Measurements from ENCODE around the gene PDE4C.

Gene PDE4C

DNA sequence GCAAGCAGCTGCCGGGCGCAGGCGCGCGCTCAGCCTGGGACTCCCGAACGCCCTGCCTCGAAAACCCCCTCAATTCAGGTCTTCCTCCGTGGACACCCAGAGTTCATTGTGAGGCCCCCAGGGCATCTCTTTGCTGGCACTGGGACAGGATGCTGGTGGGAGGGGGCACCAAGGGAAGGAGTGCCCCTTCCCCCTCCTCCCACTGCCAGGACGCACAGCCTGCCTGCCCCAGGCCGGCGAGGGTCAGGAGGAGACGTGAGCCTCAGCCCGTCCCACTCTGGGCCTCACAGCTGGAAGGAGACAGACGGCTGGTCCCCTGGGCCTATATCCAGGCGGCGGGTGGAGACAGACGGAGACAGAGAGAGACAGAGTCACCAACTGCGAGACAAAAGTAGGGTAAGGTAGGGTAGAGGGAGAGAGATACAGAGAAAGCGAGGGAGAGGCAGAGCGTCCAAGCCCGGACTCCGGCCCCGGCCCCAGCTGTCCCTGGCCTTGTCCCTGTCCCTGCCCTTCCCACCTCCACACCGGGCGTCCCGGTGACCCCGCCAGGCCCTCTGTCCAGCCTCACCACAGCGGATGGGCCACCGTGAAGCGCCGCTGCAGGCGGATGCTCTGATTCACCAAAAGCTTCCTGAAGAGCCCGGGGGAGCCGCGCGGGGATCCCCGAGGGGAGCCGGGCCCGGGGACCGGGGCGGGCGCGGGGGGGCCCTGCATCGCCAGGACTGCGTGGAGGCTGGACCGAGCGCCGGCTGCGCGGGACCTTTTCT is at the start of gene PDE4C:
TSS of gene PDE4C (minus strand) at position 737 of the 767 bp plus-strand sequence. CDS start at position 714, 23 bp downstream.
- no peak for DNase-seq

DNA sequence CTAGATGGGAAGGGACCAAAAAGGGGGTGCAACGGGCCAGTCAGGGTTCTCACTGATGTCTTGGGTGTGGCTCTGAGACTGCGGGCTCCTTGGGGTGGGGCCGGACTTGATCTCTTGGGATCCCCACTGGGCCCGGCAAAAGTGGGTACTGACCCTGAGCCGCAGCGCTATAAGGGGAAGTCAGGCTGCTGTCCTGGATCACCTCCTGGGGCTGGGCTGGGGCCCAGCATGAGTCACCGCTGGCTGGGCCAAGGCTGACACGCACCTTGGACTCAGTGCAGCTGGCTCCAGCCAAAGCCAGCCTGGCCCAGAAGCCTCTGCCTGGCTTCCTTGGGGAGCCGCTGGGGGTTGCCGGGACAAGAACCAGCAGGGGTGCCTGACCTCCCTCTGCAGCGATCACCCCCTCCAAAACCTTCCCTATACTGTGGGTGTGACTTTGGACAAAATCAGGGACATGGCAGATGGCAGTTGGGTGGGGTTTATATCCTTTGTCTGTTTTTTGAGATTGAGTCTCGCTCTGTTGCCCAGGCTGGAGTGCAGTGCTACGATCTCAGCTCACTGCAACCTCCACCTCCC is 48.6 kb upstream of the PDE4C start:
- DNase-seq, result no peak

DNA sequence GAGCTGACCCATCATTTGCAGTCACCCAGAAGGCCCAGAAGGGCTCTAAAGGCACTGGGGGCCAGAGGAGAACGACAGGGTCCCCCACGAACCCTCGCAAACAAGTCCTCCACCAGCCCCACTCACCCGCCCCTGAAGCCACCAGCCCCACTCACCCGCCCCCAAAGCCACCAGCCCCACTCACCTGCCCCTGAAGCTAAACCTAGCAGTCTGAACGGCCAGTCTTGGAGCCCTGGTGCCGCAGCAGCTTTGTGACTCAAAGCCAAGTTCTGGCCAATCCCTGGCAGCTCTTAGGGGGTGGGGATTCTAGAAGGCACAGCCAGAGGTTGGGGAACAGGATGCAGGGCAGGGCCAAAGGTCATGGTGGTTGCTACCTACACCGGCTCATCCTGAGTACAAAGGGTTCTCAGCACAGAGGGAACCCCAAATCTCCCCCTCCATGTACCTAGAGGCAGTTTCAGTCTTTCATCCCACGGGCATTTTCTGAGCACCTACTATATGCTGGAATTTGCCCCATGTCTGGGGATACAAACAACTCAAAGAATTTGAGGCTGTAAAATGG is 48.1 kb upstream of the PDE4C start, which contains the start of gene IQCN:
TSS of gene IQCN (minus strand) at position 234 of the 562 bp plus-strand sequence. CDS start 4,974 bp downstream, outside the sequence.
- no peak for DNase-seq

DNA sequence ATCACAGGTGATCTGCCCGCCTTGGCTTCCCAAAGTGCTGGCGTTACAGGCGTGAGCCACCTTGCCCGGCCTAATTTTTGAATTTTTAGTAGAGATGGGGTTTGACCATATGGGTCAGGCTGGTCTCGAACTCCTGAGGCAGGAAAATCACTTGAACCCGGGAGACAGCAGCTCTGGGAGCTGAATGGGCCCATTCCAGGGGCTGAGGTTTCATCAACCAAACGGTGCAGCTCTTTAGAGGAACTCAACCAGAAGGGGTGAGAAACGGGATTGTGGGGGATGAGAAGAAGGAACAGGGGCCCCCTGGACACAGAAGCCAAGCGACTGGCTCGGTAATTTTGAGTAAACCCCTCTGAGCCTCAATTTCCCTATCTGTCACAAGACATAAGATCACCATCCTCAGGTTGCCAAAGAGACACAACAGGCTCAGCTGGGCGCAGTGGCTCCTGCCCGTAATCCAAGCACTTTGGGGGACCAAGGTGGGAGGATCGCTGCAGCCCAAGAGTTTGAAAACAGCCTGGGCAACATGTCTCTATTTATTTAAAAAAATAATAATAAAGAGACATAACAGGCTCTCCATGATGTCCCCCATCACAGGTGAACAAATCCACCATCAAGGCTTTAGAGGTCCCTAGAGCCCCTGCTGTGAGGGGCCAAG is 47.5 kb upstream of the PDE4C start:
- DNase-seq, result no peak

DNA sequence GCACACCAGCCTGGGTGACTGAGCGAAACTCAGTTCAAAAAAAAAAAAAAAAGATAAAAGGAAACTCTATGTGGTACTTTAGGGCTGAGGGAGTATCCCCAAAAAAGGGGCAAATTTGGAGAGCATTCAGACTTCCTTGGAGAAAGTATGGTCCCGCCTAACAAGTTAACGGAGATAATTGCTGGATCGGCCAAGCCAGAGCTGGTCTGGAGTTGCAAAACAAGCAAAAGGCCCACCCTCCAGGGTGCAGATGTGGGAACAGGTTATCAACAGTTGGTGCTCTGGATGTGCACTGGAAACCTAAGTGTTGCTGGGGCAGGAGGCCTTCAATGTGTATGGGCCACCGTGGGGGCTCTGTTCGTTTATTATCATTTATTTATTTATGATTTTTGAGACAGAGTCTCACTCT is 45.2 kb upstream of the PDE4C start:
- DNase-seq, result no peak

DNA sequence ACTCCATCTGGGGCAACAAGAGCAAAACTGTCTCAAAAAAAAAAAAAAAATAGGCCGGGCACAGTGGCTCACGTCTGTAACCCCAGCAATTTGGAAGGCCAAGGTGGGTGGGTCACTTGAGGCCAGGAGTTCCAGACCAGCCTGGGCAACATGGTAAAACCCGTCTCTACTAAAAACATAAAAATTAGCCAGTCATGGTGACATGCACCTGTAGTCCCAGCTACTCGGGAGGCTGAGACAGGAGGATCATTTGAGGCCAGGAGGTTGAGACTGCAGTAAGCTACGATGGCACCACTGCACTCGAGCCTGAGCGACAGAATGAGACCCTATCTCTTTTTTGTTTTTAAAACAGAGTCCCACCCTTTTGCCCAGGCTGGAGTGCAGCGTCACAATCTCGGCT is 44.1 kb upstream of the PDE4C start:
- DNase-seq, result no peak

DNA sequence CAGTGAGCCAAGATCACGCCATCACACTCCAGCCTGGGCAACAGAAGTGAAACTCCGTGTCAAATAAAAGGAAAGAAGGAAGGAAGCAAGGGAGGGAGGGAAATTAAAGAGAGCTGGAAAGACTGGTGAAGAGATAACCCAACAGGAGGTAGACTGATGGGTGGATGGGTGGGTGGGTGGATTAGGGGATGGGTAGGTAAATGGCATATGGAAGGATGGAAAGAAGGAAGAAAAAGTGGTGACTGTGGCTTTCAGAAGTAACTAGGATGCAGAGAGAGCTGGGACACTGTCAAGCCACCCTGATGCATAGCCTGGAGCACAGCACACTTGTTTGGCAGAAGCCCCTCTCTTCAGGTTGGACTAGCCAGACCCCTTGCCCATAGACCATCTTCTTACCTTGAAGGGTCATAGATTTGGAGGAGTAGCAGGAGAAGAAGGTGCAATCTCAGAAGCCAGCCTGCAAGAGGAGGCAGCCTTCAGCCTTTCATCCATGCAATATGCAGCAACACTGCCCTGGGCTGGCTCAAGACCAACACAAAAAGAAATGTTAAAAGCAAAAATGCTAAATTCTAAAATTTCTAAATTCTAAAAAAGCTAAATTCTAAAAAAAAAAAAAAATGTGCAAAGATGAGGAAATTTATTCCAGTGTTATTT is 43.0 kb upstream of the PDE4C start:
- no peak for DNase-seq

DNA sequence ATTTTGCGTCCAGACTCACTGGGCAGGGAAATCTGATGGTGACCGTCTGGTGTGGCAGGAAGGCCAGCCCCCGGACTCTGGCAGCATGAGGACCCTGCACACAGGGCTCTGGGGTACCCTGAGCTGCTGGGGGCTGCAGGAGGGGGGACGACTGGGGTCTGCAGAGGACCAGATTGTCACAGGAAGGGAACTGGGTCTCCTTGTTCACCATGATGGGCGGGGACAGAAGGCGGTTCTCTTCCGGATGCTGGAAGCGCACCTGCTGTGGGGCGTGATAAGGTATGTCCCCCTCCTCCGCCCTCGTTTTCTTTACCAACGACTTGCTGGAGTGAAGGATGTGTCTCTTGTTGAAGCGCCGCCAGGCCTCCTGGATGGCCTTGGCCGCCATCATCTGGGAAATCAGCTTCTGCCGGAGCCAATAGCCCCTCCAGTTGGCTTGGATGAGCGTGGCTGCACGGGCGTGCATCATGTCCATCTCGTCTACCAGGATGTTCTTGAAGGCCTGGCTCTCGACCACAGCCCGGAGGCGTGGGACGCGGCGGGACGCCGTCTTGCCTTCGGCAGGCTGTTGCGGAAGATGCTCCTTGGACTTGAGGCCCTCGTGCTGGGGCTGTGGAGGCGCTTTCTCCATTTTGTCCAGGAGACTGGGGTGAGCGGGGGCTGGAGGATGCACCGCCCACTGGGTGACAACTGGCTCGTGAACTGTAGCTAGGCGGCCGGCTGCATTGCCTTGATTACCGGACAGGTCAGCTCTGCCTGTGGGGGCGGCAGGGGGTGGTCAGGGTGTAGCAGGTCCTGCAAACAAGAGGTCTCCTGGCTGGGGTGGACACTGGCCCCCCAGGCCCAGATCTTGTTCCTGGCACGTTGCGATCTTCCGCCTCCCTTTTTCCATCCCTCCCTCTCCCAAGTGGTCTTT is 40.8 kb upstream of the PDE4C start:
- no peak for DNase-seq

DNA sequence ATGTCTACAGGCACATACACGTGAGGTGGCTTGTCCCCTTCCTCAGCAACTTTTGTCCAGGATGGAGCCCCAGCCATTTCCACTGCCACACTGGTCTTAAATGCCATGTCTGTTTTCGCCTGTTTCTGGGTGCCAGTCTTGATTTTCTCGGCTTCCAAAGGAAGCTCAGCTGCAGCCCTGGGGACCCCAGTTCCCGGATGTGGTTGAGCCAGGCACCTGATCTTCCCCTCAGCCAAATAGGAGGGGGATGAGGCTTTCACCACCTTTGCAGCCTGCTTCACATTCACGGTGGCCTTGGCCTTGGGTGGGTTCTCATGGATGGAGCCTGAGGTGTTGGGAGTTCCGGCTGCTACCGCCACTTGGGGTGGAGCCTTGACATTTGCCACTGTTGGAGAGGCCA is 39.3 kb upstream of the PDE4C start:
- DNase-seq, result no peak

DNA sequence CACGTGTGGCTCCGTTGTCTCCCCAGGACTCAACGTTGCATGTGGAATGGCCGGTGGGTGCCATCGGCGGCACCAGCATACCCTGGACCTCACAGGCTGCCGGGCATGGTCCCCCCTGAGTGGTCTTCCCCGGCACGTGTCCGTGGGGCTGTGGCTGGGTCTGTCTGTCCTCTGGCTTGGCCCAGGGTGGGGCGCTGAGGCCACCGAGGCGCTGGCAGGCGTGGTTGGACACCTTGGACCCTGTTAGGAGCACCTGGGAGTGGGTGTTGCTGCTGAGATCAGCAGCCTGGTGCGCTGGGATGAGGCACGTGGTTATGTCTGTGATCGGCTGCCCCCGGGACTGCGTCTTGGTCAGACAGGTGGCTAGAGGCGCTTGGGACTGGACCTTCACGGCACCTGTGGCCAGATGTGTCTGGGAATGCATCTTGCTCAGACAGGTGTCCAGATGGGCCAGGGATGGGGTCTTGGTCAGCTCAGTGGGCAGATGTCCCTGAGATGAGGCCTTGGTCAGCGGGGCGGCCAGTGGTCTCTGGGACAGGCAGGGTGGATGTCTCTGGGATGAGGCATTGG is 38.8 kb upstream of the PDE4C start:
- no peak for DNase-seq

DNA sequence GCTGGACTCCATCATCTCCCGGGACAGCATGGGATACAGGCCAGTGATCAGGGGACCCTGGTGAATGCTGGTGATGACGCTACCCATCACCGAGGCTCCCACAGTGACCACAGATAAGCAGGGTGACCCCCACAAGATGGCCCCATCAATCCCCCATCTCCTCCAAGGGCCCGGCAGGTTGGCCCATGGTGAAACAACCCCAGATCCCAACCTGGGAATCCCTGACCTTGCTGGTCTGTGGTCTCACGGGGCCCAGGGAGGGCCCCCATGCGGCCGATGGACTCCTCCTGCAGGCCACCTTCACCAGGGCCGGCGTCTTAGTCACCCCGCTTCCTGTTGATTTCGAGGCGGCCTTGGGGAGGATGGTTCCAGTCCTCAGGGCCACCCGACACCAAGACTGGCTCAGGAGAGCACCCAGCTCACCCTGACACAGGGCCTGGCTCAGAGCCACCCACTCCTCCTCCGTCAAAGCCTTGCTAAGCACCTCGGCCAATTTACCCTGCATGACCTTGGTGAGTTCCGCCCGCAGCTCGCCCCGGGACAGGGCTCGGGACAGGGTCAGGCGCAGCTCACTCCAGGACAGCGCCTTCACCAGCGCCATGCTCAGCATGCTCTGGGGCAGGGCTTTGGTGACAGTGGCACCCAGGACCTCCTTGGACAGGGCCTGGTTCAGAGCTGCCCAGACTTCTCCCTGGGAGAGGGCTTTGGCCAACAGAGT is 38.1 kb upstream of the PDE4C start:
- no peak for DNase-seq

DNA sequence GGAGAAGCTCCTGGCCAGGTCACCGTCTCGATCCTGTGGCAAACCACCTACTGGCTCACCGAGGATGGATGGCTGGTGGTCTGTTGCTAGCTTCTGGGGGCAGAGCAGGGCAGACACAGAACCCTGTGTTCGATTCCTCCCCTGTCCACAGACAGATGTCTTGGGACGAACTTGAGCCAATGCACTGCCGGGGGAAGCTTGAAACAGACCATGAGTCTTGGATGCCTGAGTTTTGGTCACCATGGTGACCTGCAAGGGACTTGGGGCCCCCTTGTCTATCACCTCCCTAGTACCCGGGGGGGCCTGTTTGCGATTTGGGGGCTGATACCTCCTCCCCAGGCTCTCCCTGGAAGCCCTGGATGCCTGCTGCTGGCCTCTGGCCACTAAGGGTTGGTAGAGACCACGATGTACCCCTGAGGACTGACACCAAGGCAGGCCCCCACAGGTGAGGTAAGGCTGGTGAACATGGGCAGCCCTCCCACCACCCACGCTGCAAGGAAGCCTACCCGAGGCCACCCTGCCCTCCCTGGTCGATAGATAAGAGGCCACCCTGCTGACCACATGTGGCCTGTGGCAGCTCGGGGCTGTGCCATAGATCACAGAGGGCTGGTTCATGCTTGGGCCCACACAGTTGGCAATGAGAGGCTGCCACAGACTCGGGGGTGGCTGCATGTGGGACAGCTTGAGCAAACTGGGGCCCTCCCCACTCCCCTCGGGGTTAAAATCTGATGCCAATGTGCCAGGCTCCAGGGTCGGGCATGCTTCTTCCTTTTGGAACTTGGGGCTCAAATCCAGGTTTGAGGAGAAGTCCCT is 37.3 kb upstream of the PDE4C start:
- no peak for DNase-seq

DNA sequence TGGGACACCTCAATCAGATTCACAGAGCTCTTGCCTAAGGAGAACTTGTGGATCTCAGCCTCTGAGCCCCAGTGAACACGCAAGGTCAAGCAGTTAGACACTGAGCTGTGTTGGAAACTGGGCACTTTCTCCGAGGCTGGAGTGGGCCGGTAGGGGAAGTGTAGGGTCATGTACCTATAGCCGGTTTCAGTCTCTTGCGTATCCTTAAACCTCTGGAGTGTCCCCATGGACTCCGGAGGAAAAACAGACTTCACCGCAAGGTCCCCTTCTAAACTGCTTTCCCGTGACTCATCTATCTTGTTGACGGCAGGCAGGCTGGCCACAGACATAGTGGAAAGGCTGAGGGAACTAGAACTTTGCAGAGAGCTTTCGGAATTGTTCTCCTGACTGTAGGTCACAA is 36.7 kb upstream of the PDE4C start:
- no peak for DNase-seq

DNA sequence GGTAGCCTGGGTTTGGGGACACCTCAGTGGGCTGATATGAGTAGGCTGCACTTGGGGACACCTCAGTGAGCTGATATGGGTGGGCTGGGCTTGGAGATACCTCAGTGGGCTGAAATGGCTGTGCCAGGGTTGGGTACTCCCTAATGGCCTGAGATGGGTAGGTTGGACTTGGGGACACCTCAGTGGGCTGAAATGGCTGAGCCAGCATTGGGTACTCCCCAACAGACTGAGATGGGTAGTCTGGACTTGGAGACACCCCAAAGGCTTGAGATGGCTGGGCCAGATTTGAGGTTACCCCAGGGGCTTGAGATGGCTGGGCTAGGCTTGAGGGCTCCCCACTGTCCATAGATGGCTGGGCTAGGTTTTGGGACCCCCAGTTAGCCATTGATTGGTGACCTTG is 35.9 kb upstream of the PDE4C start:
- no peak for DNase-seq

DNA sequence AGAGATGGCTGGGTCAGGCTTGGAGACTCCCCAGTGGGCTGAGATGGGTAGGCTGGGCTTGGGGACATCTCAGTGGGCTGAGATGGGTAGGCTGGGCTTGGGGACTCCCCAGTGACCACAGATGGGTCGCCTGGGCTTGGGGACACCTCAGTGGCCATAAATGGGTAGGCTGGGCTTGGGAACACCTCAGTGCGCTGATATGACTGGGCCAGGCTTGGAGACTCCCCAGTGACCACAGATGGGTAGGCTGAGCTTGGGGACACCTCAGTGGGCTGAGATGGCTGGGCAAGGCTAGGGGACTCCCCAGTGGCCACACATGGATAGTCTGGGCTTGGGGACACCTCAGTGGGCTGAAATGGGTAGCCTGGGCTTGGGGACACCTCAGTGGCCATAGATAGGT is 35.2 kb upstream of the PDE4C start:
- DNase-seq, result no peak

DNA sequence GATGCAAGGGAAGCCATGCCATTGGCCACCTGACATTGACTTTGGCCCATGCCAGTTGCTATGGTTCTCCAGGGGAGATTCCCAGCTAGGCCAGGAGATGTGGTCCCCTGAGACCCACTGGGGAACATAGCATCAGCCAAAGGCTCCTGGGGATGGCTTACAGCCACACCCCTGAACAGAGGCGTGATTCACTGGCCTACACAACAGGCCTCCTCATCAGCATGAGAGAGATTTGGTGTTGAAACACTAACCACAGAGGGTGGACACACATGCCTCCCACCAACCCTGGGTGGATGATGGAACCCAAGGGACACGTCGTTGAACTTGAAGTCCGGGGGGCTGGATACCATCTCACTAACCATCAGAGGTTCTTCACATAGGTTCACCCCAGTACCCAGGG is 33.7 kb upstream of the PDE4C start:
- no peak for DNase-seq

DNA sequence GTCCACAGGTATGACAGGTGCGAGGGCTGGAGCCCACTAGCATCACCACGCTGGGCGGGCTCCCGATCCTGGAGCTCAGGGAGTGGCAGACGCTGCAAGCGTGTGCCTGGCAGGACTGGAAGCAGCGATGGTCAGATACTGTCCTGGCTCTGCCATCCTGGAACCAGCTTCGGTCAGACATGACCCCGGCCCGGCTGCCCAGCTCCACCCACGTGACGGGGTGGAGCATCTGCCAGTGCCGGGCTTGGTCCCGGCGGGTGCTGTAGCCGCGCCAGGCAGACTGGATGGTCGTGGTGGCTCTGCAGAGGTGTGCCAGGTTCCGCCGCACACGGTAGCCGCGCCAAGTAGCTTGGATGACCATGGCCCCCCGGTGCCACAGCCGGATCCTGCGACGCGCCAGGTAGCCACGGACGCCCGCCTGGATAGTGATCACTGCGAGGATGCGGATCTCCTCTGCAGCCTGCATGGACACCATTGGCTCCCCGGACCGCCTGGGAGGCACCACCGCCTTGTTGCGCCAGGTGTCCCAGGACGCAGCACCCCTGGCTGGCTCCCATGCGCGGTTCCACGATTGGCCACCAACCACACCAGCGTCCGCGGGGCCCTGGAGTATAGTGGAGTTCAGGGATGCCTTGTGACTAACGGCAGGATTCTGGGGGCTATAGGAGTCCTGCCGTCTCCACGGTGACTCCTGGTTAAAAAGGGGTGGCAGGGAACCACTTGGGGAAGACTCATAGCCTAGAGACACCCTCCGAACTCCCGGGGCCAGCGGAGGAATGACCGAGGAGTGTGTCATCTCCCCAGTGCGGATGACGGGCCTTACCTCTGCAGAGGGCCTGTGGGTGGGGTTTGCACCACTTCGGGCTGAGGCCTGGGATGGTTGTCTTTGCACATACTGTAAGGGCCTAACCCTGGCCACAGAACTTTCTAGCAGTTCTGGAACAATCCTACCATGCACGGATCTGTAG is 31.5 kb upstream of the PDE4C start:
- no peak for DNase-seq

DNA sequence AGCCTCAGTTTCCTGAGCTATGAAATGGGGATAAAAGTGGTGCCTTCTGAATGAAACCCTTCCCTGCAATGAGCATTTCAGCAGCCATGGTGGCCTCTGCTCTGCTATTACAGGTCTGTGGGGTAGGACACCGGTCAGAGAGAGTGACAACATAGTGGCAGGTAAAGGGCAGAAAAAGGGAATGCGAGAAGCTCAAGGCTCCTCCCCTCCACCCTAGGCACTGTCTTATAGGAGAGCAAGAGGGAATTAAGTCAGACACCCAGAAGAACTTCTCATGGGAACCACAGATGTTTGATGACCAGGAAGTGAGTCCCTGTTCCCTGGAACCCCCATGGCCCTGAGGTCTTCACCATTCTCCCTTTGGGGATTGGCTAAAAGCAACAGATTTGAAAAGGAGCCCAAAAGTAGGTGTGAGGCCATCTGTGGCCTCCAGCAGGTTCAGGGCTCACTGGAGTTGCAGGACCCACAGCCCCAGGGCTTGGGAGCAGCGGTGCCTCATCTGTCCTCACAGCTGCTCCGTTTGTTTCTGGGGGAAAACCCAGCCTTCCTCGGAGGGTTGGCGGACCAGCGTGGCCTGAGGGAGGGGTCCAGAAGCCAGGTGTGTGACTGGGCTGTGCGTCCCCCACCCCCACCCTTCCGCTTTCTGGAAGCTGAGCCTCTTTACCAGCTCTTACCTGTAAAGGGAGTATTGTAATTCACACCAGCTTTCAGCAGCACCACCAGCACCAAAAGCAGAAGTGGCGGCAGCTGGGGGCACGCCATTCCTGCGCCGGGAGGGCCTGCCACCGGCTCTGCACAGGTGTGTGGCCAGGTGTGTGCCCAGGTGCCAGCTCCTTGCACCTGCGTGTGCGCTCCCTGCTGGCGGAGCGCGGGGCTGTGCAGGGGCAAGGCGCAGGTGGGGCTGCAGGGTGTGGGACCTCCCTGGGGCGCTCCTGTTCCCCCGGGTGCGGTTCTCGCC is 28.6 kb upstream of the PDE4C start:
- no peak for DNase-seq
